K562 (cell line): Measurements from ENCODE around the gene PMFBP1. TPM values are rescaled to one million over a fixed set of nuclear protein-coding genes. Genes with fewer than 3 reads are reported as not detected.
A peak's percentile ranks its signal among the peaks of the same experiment; 100 is the strongest.

Experiments used
- ARNT ChIP-seq, 2 experiments: fragments of 450-650 bp; IDR thresholded peaks; 2 replicates each; pipeline ENCODE4 v1.6.1; 2016; ENCODE audit warnings: mild to moderate bottlenecking in 1 of 2
- BDP1 ChIP-seq: IDR thresholded peaks from 3 replicates; pipeline ENCODE4 v1.6.1; 2011; ENCODE audit not compliant: insufficient read length, insufficient read depth
- CAMTA2 ChIP-seq: fragments of 250-450 bp; sonication (Bioruptor Pico); conservative IDR thresholded peaks from 2 replicates; pipeline ENCODE4 v1.5.1; 2022
- CGGBP1 ChIP-seq: fragments of 250-450 bp; sonication (Bioruptor Pico); IDR thresholded peaks from 2 replicates; pipeline ENCODE4 v1.9.0; 2021; ENCODE audit warnings: mild to moderate bottlenecking
- CREB3L1 ChIP-seq: fragments of 450-650 bp; IDR thresholded peaks from 2 replicates; pipeline ENCODE4 v1.6.1; 2014; ENCODE audit warnings: low read depth, mild to moderate bottlenecking, moderate library complexity, borderline replicate concordance
- EHMT2 ChIP-seq: fragments of 450-650 bp; IDR thresholded peaks from 2 replicates; pipeline ENCODE4 v1.6.1; 2018; ENCODE audit warnings: antibody characterized with exemption
- ERF ChIP-seq: fragments of 450-650 bp; formaldehyde crosslinking; IDR thresholded peaks from 2 replicates; pipeline ENCODE4 v1.4.0; 2020; ENCODE audit warnings: mild to moderate bottlenecking, mixed read lengths
- ETV6 ChIP-seq, 3 experiments: fragments of 150-350 bp in 1 of 3; sonication (generic) in 1 of 3; formaldehyde crosslinking in 1 of 3; IDR thresholded peaks; 2 replicates each; pipeline versions ENCODE4 v1.6.1 to v1.8.0; 2014 to 2022; ENCODE audit warnings: borderline replicate concordance in 2 of 3, low read depth in 2 of 3, antibody characterized with exemption in 1 of 3, low read length in 1 of 3, mild to moderate bottlenecking in 1 of 3, missing genetic modification reagents in 1 of 3
- EWSR1 ChIP-seq: fragments of 450-650 bp; IDR thresholded peaks from 2 replicates; pipeline ENCODE4 v1.6.1; 2018; ENCODE audit warnings: borderline replicate concordance, mild to moderate bottlenecking, low read depth, moderate library complexity; ENCODE audit not compliant: partially characterized antibody
- NFRKB ChIP-seq: fragments of 450-650 bp; IDR thresholded peaks from 2 replicates; pipeline ENCODE4 v1.6.1; 2016; ENCODE audit warnings: low read depth
- NR2C1 ChIP-seq, 2 experiments: fragments of 450-650 bp; IDR thresholded peaks; 2 replicates each; pipeline ENCODE4 v1.6.1; 2017; ENCODE audit warnings: mild to moderate bottlenecking in 2 of 2, antibody characterized with exemption in 1 of 2, inconsistent platforms in 1 of 2, missing compliant biosample characterization in 1 of 2, missing genetic modification characterization in 1 of 2
- PYGO2 ChIP-seq: fragments of 450-650 bp; IDR thresholded peaks from 2 replicates; pipeline ENCODE4 v1.6.1; 2016; ENCODE audit warnings: mild to moderate bottlenecking, missing genetic modification characterization, moderate library complexity, missing compliant biosample characterization
- STAT5A ChIP-seq: IDR thresholded peaks from 2 replicates; pipeline ENCODE4 v1.6.1; 2012; ENCODE audit warnings: low read length, inconsistent platforms, borderline replicate concordance
- TAF9B ChIP-seq: fragments of 450-650 bp; IDR thresholded peaks from 2 replicates; pipeline ENCODE4 v1.6.1; 2018; ENCODE audit warnings: mild to moderate bottlenecking; ENCODE audit not compliant: partially characterized antibody
- ZNF263 ChIP-seq: sonication (generic); formaldehyde crosslinking; IDR thresholded peaks from 2 replicates; pipeline ENCODE4 v1.8.0; 2022; ENCODE audit warnings: mild to moderate bottlenecking, missing genetic modification reagents, borderline replicate concordance
- ZNF699 ChIP-seq: fragments of 250-450 bp; sonication (Bioruptor Pico); IDR thresholded peaks from 2 replicates; pipeline ENCODE4 v1.8.0; 2021; ENCODE audit warnings: mild to moderate bottlenecking, moderate library complexity; ENCODE audit not compliant: insufficient replicate concordance
- ZNF830 ChIP-seq: fragments of 250-450 bp; sonication (Bioruptor Pico); IDR thresholded peaks from 2 replicates; pipeline ENCODE4 v1.5.0; 2021; ENCODE audit warnings: mild to moderate bottlenecking
- polyA plus RNA-seq, 8 experiments: library from polyadenylated mRNA; depleted of rRNA in 4 of 8; stranded (reverse) in 5 of 8; unstranded in 3 of 8; fragments of >200 nt; fragmentation: Nextera tagmentation in 2 of 8; fragmentation: Illumina TruSeq in 1 of 8; extraction: Ambion mirVana in 2 of 8; extraction: Trizol in 1 of 8; gene quantifications; 2 replicates each; pipeline versions ENCODE4 v1.2.1 to v1.2.3, GENCODE V29; 2011 to 2014; ENCODE audit warnings: inconsistent platforms in 1 of 8, missing spikeins in 1 of 8
- total RNA-seq, 7 experiments: library from RNA; depleted of rRNA in 6 of 7; stranded (reverse); fragments of >200 nt in 6 of 7; fragmentation: Illumina TruSeq in 2 of 7; extraction: Trizol in 2 of 7; gene quantifications; 2 replicates each; pipeline versions ENCODE4 v1.2.1 to v1.2.3, GENCODE V29; 2011 to 2021; ENCODE audit warnings: low replicate concordance in 1 of 7
- TF ChIP-seq, protein P1 (sequence below): sonication (generic); formaldehyde crosslinking; IDR thresholded peaks from 2 replicates; pipeline ENCODE4 v1.8.0; 2022; ENCODE audit warnings: missing genetic modification reagents, mild to moderate bottlenecking, moderate library complexity, borderline replicate concordance
- TF ChIP-seq, protein P2 (sequence below): sonication (generic); formaldehyde crosslinking; IDR thresholded peaks from 2 replicates; pipeline ENCODE4 v1.8.0; 2022; ENCODE audit warnings: mild to moderate bottlenecking, missing genetic modification reagents
- TF ChIP-seq, protein P3 (sequence below): sonication (generic); formaldehyde crosslinking; IDR thresholded peaks from 2 replicates; pipeline ENCODE4 v1.8.0; 2022; ENCODE audit warnings: missing genetic modification reagents, mild to moderate bottlenecking, borderline replicate concordance

The PMFBP1 gene
- total and polyA plus RNA-seq, 9 of the 15 experiments (the other 6 are each of a cell fraction or from before 2014, with no cell fraction given) = 0.13 to 0.91 (median 0.47) TPM

GRCh38 chr16:72093448-72094265, 78.3 kb downstream of the PMFBP1 start, which contains the start of the genes DHX38 and TXNL4B (continued):
- TF ChIP-seq PYGO2 = no peak
- no peak for TF ChIP-seq ZNF830 (CRISPR knock-in tag)
- TF ChIP-seq NR2C1 (IDR thresholded peaks at IDR 0.05) = peak; percentile 89
- TF ChIP-seq NR2C1 (tag; IDR thresholded peaks at IDR 0.05) = peak; percentile 90
- TF ChIP-seq NFRKB = peak; percentile 89
- TF ChIP-seq EHMT2 = no peak
- no peak; the same call in 1 of the 2 replicates for TF ChIP-seq STAT5A
- TF ChIP-seq, protein P1, sequence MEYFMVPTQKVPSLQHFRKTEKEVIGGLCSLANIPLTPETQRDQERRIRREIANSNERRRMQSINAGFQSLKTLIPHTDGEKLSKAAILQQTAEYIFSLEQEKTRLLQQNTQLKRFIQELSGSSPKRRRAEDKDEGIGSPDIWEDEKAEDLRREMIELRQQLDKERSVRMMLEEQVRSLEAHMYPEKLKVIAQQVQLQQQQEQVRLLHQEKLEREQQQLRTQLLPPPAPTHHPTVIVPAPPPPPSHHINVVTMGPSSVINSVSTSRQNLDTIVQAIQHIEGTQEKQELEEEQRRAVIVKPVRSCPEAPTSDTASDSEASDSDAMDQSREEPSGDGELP = 0 out of 2 replicates have a peak, but pooled peaks have one; percentile 27
- TF ChIP-seq, protein P2, sequence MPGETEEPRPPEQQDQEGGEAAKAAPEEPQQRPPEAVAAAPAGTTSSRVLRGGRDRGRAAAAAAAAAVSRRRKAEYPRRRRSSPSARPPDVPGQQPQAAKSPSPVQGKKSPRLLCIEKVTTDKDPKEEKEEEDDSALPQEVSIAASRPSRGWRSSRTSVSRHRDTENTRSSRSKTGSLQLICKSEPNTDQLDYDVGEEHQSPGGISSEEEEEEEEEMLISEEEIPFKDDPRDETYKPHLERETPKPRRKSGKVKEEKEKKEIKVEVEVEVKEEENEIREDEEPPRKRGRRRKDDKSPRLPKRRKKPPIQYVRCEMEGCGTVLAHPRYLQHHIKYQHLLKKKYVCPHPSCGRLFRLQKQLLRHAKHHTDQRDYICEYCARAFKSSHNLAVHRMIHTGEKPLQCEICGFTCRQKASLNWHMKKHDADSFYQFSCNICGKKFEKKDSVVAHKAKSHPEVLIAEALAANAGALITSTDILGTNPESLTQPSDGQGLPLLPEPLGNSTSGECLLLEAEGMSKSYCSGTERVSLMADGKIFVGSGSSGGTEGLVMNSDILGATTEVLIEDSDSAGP (CRISPR knock-in tag) = no peak
- TF ChIP-seq CGGBP1 = no peak
- no peak for TF ChIP-seq CAMTA2 (CRISPR knock-in tag)
- TF ChIP-seq, protein P3, sequence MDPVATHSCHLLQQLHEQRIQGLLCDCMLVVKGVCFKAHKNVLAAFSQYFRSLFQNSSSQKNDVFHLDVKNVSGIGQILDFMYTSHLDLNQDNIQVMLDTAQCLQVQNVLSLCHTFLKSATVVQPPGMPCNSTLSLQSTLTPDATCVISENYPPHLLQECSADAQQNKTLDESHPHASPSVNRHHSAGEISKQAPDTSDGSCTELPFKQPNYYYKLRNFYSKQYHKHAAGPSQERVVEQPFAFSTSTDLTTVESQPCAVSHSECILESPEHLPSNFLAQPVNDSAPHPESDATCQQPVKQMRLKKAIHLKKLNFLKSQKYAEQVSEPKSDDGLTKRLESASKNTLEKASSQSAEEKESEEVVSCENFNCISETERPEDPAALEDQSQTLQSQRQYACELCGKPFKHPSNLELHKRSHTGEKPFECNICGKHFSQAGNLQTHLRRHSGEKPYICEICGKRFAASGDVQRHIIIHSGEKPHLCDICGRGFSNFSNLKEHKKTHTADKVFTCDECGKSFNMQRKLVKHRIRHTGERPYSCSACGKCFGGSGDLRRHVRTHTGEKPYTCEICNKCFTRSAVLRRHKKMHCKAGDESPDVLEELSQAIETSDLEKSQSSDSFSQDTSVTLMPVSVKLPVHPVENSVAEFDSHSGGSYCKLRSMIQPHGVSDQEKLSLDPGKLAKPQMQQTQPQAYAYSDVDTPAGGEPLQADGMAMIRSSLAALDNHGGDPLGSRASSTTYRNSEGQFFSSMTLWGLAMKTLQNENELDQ = no peak
- peak; percentile 72 for TF ChIP-seq TAF9B
- no peak for TF ChIP-seq ERF
- no peak for TF ChIP-seq ETV6 (IDR thresholded peaks at IDR 0.05; ENCODE audit: borderline replicate concordance in 1 of 2, low read depth in 2 of 2, low read length in 1 of 2)
- TF ChIP-seq ETV6 (CRISPR knock-in tag; IDR thresholded peaks at IDR 0.05; ENCODE audit: borderline replicate concordance) = no peak
- TF ChIP-seq EWSR1 = no peak
- TF ChIP-seq BDP1 = no peak
- TF ChIP-seq CREB3L1 = peak; percentile 92; the same call in 1 of the 2 replicates
- TF ChIP-seq ZNF699 (CRISPR knock-in tag) = no peak
- TF ChIP-seq ARNT (IDR thresholded peaks at IDR 0.05) = 0 out of 4 replicates have a peak, but pooled peaks of 1 of the 2 experiments have one; percentile 19
- TF ChIP-seq ZNF263 (CRISPR knock-in tag) = no peak
